Measurements from ENCODE around the gene ZFPM1. TPM values are rescaled to one million over a fixed set of nuclear protein-coding genes. Genes with fewer than 3 reads are reported as not detected.

ZFPM1 gene
- total RNA-seq, 2 donors from 2014 or later: 1.7 to 2.4 TPM

DNA sequence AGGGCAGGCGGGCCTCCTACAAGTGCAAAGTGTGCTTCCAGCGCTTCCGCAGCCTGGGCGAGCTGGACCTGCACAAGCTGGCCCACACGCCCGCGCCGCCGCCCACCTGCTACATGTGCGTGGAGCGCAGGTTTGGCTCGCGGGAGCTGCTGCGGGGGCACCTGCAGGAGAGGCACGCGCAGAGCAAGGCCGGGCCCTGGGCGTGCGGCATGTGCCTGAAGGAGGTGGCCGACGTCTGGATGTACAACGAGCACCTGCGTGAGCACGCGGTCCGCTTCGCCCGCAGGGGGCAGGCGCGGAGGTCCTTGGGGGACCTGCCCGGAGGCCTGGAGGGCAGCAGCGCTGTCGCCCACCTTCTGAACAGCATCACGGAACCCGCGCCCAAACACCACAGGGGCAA is 16.3 kb upstream of the ZFPM1 start:
- TF ChIP-seq, protein P1, sequence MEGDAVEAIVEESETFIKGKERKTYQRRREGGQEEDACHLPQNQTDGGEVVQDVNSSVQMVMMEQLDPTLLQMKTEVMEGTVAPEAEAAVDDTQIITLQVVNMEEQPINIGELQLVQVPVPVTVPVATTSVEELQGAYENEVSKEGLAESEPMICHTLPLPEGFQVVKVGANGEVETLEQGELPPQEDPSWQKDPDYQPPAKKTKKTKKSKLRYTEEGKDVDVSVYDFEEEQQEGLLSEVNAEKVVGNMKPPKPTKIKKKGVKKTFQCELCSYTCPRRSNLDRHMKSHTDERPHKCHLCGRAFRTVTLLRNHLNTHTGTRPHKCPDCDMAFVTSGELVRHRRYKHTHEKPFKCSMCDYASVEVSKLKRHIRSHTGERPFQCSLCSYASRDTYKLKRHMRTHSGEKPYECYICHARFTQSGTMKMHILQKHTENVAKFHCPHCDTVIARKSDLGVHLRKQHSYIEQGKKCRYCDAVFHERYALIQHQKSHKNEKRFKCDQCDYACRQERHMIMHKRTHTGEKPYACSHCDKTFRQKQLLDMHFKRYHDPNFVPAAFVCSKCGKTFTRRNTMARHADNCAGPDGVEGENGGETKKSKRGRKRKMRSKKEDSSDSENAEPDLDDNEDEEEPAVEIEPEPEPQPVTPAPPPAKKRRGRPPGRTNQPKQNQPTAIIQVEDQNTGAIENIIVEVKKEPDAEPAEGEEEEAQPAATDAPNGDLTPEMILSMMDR (IDR thresholded peaks at IDR 0.05): no peak
- Histone ChIP-seq H3K36me3 (no peaks in the 10 kb centered on the region), H3K4me1 (no peaks in the 10 kb centered on the region), H3K9me3 (no peaks in the 10 kb centered on the region), H3K27me3 (no peaks in the 10 kb centered on the region), H3K27ac (no peak overlapping the region), H3K4me3 (no peak overlapping the region)
- no peak for DNase-seq (ENCODE audit: low spot score)

DNA sequence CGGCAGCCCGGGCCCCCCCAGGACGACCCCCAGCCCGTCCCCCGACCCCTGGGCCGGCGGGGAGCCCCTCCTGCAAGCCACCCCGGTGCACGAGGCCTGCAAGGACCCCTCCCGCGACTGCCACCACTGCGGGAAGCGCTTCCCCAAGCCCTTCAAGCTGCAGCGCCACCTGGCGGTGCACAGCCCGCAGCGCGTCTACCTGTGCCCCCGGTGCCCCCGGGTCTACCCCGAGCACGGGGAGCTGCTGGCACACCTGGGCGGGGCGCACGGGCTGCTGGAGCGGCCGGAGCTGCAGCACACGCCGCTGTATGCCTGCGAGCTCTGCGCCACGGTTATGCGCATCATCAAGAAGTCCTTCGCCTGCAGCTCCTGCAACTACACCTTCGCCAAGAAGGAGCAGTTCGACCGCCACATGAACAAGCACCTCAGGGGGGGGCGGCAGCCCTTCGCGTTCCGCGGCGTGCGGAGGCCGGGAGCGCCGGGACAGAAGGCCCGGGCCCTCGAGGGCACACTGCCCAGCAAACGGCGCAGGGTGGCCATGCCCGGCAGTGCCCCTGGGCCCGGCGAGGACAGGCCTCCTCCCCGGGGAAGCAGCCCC is 15.6 kb upstream of the ZFPM1 start:
- DNase-seq (ENCODE audit: low spot score): no peak
- no peaks in the 10 kb centered on the region for H3K9me3 ChIP-seq
- no peak overlapping the region for H3K27ac ChIP-seq
- H3K4me3 ChIP-seq: no peak overlapping the region
- H3K27me3 ChIP-seq: no peaks in the 10 kb centered on the region
- H3K4me1 ChIP-seq: peaks cover 0 to under 1% of the 10 kb centered on the region in 2 donors
- TF ChIP-seq, protein P1 (IDR thresholded peaks at IDR 0.05): peak; percentile 88 to 97
- H3K36me3 ChIP-seq: no peaks in the 10 kb centered on the region

DNA sequence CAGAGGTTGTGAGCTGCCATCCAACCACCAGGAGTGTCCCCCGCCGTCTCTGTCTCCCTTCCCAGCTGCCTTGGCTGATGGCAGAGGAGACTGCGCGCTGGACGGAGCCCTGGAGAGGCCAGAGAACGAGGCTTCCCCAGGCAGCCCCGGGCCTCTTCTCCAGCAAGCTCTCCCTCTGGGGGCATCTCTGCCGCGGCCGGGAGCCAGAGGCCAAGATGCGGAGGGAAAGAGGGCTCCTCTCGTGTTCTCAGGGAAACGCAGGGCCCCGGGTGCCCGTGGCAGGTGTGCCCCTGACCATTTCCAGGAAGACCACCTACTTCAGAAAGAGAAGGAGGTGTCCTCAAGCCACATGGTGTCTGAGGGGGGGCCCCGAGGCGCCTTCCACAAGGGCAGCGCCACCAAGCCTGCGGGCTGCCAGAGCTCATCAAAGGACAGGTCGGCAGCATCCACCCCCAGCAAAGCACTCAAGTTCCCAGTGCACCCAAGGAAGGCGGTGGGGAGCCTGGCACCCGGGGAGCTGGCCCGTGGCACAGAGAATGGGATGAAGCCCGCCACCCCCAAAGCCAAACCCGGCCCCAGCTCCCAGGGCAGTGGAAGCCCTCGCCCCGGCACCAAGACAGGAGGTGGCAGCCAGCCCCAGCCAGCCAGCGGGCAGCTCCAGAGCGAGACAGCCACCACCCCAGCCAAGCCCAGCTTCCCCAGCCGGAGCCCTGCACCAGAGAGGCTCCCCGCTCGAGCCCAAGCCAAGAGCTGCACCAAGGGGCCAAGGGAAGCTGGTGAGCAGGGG is 14.8 kb upstream of the ZFPM1 start:
- DNase-seq (ENCODE audit: low spot score): no peak
- Histone ChIP-seq H3K9me3 (no peaks in the 10 kb centered on the region), H3K36me3 (no peaks in the 10 kb centered on the region), H3K4me3 (no peak overlapping the region), H3K27me3 (no peaks in the 10 kb centered on the region), H3K4me1 (peaks cover 0 to 8% of the 10 kb centered on the region in 2 donors), H3K27ac (no peak overlapping the region)
- TF ChIP-seq, protein P1 (IDR thresholded peaks at IDR 0.05): no peak

DNA sequence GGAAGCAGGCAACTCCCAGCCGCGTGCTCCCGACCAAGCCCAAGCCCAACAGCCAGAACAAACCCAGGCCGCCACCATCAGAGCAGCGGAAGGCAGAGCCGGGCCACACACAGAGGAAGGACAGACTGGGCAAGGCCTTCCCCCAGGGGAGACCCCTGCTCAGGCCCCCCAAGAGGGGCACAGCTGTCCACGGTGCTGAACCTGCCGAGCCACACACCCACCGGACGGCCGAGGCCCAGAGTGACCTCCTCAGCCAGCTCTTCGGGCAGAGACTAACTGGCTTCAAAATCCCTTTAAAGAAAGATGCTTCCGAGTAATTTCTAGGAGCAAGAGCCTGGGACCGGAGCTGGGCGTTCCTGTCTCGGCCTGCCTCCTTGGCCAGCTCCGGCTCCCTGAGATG is 14.1 kb upstream of the ZFPM1 start:
- Histone ChIP-seq H3K4me1 (peaks cover 0 to 10% of the 10 kb centered on the region in 2 donors), H3K4me3 (no peak overlapping the region), H3K27me3 (no peaks in the 10 kb centered on the region), H3K9me3 (no peaks in the 10 kb centered on the region), H3K27ac (no peak overlapping the region), H3K36me3 (no peaks in the 10 kb centered on the region)
- DNase-seq (ENCODE audit: low spot score): no peak
- TF ChIP-seq, protein P1 (IDR thresholded peaks at IDR 0.05): no peak

DNA sequence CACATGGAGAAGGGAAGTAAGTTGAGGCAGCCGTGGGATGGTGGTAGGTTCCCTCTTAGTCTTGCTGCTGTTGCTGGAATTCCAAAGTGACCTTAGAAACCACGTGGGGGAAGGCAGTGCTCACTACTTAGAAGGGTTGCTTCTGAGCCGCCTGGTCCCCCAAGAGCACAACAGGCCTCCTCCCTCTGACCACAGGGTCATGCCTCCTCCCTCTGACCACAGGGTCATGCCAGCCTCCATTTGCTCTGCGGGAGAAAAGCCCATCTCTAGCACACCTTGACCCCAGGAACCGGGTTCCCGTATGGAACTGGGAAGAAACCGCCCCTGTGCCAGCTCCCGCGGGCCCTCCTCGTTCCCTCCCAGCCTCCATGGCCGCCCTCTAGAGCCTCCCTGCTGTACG is 13.4 kb upstream of the ZFPM1 start:
- H3K27me3 ChIP-seq: no peaks in the 10 kb centered on the region
- no peak overlapping the region for H3K27ac ChIP-seq
- H3K4me3 ChIP-seq: no peak overlapping the region
- no peak for DNase-seq (ENCODE audit: low spot score)
- H3K36me3 ChIP-seq: no peaks in the 10 kb centered on the region
- H3K9me3 ChIP-seq: no peaks in the 10 kb centered on the region
- peaks cover 0 to 10% of the 10 kb centered on the region in 2 donors for H3K4me1 ChIP-seq
- TF ChIP-seq, protein P1 (IDR thresholded peaks at IDR 0.05): no peak
